ENCODE results near the gene COL16A1. TPM values are rescaled to one million over a fixed set of nuclear protein-coding genes. Genes with fewer than 3 reads are reported as not detected.

Gene COL16A1
- total RNA-seq, 2 experiments from 2014 or later = 0.14 TPM; not detected in 1

GRCh38 chr1:31744165-31744888, 40.5 kb upstream of the COL16A1 start:
- POLR2A ChIA-PET = no interaction called here
- Mint-ChIP-seq H3K9me3 (no peaks in the 10 kb centered on the region), H3K27me3 (no peaks in the 10 kb centered on the region), H3K36me3 (no peaks in the 10 kb centered on the region), H3K4me3 (no peak overlapping the region), H3K27ac (no peak overlapping the region), H3K4me1 (peaks cover 18% of the 10 kb centered on the region)
- ATAC-seq (ENCODE audit: low read depth) (no peak), DNase-seq (no peak)

- no peaks in the 10 kb centered on the region for H3K36me3 Mint-ChIP-seq
- no peaks in the 10 kb centered on the region for H3K27me3 Mint-ChIP-seq
- H3K4me3 Mint-ChIP-seq = no peak overlapping the region
- H3K9me3 Mint-ChIP-seq = no peaks in the 10 kb centered on the region
- ATAC-seq (ENCODE audit: low read depth) (no peak), DNase-seq (no peak)
- H3K27ac Mint-ChIP-seq = no peak overlapping the region
- H3K4me1 Mint-ChIP-seq = peaks cover 17% of the 10 kb centered on the region
- POLR2A ChIA-PET = no interaction called here
Measured at GRCh38 chr1:31742462-31743212, 38.8 kb upstream of the COL16A1 start.

GRCh38 chr1:31739346-31739745, 35.5 kb upstream of the COL16A1 start:
- ATAC-seq (ENCODE audit: low read depth) = peak; percentile 80
- Mint-ChIP-seq H3K9me3 (no peaks in the 10 kb centered on the region), H3K4me3 (peak overlapping the region; percentile 49), H3K27ac (peak overlapping the region; percentile 51), H3K27me3 (no peaks in the 10 kb centered on the region), H3K36me3 (no peaks in the 10 kb centered on the region), H3K4me1 (peaks cover 5% of the 10 kb centered on the region)
- POLR2A ChIA-PET = interaction anchor here (2.2 kb wide), 1 partner anchor 12 kb away, joined by 5 read pairs; no protein-coding TSS in a partner anchor
- DNase-seq = peak; percentile 54

GRCh38 chr1:31736675-31737074, 32.9 kb upstream of the COL16A1 start:
- Mint-ChIP-seq H3K4me1 (peaks cover 5% of the 10 kb centered on the region), H3K9me3 (no peaks in the 10 kb centered on the region), H3K36me3 (no peaks in the 10 kb centered on the region), H3K4me3 (no peak overlapping the region), H3K27me3 (no peaks in the 10 kb centered on the region), H3K27ac (no peak overlapping the region)
- POLR2A ChIA-PET = no interaction called here
- no peak for ATAC-seq (ENCODE audit: low read depth)
- DNase-seq = no peak

DNA sequence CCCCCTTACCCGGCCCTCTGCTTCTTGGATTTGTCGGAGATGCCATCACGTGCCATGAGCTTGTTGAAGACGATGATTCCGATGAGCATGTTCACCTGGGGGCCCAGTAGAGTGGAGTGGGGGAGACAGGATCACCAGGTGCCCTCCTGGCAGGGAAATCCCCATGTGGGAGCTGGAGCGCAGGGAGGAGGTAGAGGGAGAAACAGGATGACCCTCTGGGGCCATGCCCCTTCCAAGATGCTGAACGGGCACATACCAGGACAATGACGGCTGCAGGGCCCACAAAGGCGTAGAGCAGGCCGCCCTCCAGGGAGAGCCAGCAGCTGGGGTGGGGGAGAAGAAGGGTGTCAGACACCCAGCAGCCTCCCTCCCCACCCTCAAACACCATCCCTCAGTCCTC, 31.8 kb upstream of the COL16A1 start:
- no peaks in the 10 kb centered on the region for H3K9me3 Mint-ChIP-seq

GRCh38 chr1:31734582-31735107, 30.8 kb upstream of the COL16A1 start:
- no peaks in the 10 kb centered on the region for H3K27me3 Mint-ChIP-seq
- H3K4me3 Mint-ChIP-seq = no peak overlapping the region
- H3K27ac Mint-ChIP-seq = no peak overlapping the region
- no peak for ATAC-seq (ENCODE audit: low read depth)
- peaks cover 3% of the 10 kb centered on the region for H3K4me1 Mint-ChIP-seq
- POLR2A ChIA-PET = no interaction called here
- DNase-seq = no peak
- no peaks in the 10 kb centered on the region for H3K36me3 Mint-ChIP-seq
- no peaks in the 10 kb centered on the region for H3K9me3 Mint-ChIP-seq

More for the DNA sequence above, 31.8 kb upstream of the COL16A1 start:
- ATAC-seq (ENCODE audit: low read depth) (no peak), DNase-seq (no peak)
- POLR2A ChIA-PET = no interaction called here
- Mint-ChIP-seq H3K36me3 (no peaks in the 10 kb centered on the region), H3K4me3 (no peak overlapping the region), H3K27ac (no peak overlapping the region), H3K27me3 (no peaks in the 10 kb centered on the region), H3K4me1 (peaks cover 5% of the 10 kb centered on the region)

GRCh38 chr1:31733389-31734219, 29.8 kb upstream of the COL16A1 start:
- no peak overlapping the region for H3K27ac Mint-ChIP-seq
- H3K36me3 Mint-ChIP-seq = no peaks in the 10 kb centered on the region
- DNase-seq (no peak), ATAC-seq (ENCODE audit: low read depth) (no peak)
- no peak overlapping the region for H3K4me3 Mint-ChIP-seq
- H3K9me3 Mint-ChIP-seq = no peaks in the 10 kb centered on the region
- no peaks in the 10 kb centered on the region for H3K4me1 Mint-ChIP-seq
- POLR2A ChIA-PET = no interaction called here
- H3K27me3 Mint-ChIP-seq = no peaks in the 10 kb centered on the region

- POLR2A ChIA-PET = no interaction called here
- no peak overlapping the region for H3K4me3 Mint-ChIP-seq
- H3K27me3 Mint-ChIP-seq = no peaks in the 10 kb centered on the region
- H3K36me3 Mint-ChIP-seq = no peaks in the 10 kb centered on the region
- ATAC-seq (ENCODE audit: low read depth) (no peak), DNase-seq (no peak)
- H3K27ac Mint-ChIP-seq = no peak overlapping the region
- H3K4me1 Mint-ChIP-seq = no peaks in the 10 kb centered on the region
- H3K9me3 Mint-ChIP-seq = no peaks in the 10 kb centered on the region
Measured at GRCh38 chr1:31732751-31733289, 29.0 kb upstream of the COL16A1 start.

GRCh38 chr1:31732343-31732742, 28.5 kb upstream of the COL16A1 start:
- DNase-seq (no peak), ATAC-seq (ENCODE audit: low read depth) (no peak)
- no peaks in the 10 kb centered on the region for H3K4me1 Mint-ChIP-seq
- no peaks in the 10 kb centered on the region for H3K9me3 Mint-ChIP-seq
- no peaks in the 10 kb centered on the region for H3K36me3 Mint-ChIP-seq
- H3K4me3 Mint-ChIP-seq = no peak overlapping the region
- POLR2A ChIA-PET = no interaction called here
- H3K27ac Mint-ChIP-seq = no peak overlapping the region
- no peaks in the 10 kb centered on the region for H3K27me3 Mint-ChIP-seq

DNA sequence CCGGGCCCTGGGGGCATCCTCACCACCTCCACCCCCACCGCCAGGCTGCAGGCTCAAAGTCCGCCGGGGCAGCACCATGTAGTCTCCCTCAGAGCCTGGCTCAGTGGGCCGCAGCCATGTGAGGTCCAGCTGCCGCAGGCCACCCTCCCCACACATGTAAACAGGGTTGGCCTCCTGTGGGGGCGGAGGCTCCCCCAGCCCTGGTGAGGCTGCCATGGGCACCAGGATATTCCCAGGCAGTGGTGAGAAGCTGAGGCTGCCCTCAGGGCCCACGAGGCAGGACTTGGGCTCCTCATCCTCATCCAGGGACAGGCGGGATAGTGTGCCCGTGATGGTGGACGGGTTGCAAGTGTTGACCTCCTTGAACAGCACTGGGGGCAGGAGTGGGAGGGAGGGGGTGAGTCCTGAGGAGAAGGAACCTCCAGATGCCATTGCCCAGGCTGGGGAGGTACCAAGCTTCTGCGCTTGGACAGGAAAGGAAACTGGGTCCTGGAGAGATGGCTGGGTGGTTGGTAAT, 27.3 kb upstream of the COL16A1 start:
- Mint-ChIP-seq H3K4me3 (no peak overlapping the region), H3K36me3 (no peaks in the 10 kb centered on the region), H3K27ac (no peak overlapping the region), H3K4me1 (no peaks in the 10 kb centered on the region), H3K27me3 (no peaks in the 10 kb centered on the region), H3K9me3 (no peaks in the 10 kb centered on the region)
- ATAC-seq (ENCODE audit: low read depth) (no peak), DNase-seq (no peak)
- POLR2A ChIA-PET = no interaction called here

DNA sequence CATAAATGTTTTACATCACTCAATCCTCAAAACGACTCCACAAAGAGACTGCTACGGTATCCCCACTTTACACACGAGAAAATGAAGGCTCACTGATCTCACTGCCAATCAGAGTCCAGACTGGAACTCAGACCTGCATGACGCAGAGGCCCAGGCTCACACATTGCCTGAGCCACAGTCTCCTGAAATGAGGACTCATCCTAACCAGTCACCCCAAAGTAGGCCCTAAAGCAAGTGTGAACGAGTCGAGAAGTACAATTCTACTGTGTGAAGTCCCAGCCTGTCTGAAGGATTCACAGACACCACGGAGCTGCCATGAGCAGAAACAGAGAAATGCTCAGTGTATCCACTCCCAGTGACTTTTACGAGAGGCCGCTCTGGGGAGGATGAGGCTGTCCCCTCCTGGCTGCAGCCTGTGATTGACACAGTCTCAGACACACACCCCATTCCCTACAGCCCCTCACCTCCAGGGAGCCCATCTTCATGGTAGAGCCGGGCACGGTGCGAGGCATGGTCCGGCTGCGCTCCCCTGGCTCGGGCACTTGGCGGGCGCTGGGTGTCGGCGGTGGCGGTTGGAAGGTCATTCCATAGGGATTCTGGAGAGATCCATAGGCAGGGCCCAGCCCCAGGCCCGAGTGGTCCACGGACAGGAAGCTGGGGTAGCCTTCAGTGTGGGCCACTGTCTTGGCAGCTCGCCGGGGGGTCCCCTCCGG, 26.7 kb upstream of the COL16A1 start:
- Mint-ChIP-seq H3K4me3 (no peak overlapping the region), H3K36me3 (no peaks in the 10 kb centered on the region), H3K27me3 (no peaks in the 10 kb centered on the region), H3K27ac (no peak overlapping the region), H3K4me1 (no peaks in the 10 kb centered on the region), H3K9me3 (no peaks in the 10 kb centered on the region)
- DNase-seq (no peak), ATAC-seq (ENCODE audit: low read depth) (no peak)
- POLR2A ChIA-PET = no interaction called here

DNA sequence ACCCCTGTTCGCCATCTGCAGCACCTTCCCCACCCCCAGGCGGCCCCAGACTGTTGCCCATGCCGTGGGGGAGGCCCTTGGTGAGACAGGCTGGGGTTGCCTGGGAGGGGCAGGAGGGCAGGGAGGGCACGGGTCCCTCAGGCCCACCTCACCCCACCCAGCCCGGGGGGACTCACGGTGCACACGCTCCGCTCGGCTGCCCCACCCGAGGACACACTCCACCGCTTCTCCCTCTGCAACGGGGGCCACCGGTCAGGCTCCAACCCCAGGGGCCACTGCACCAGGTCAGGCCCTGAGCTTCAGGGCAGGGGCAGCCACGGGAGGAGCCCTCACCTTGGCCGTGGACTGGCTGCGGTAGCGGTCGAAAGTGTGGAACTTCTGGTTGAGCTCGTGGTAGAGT, 24.0 kb upstream of the COL16A1 start:
- POLR2A ChIA-PET = no interaction called here
- H3K27me3 Mint-ChIP-seq = no peaks in the 10 kb centered on the region
- ATAC-seq (ENCODE audit: low read depth) (no peak), DNase-seq (no peak)
- H3K4me3 Mint-ChIP-seq = no peak overlapping the region
- no peak overlapping the region for H3K27ac Mint-ChIP-seq
- no peaks in the 10 kb centered on the region for H3K36me3 Mint-ChIP-seq
- no peaks in the 10 kb centered on the region for H3K4me1 Mint-ChIP-seq
- no peaks in the 10 kb centered on the region for H3K9me3 Mint-ChIP-seq

DNA sequence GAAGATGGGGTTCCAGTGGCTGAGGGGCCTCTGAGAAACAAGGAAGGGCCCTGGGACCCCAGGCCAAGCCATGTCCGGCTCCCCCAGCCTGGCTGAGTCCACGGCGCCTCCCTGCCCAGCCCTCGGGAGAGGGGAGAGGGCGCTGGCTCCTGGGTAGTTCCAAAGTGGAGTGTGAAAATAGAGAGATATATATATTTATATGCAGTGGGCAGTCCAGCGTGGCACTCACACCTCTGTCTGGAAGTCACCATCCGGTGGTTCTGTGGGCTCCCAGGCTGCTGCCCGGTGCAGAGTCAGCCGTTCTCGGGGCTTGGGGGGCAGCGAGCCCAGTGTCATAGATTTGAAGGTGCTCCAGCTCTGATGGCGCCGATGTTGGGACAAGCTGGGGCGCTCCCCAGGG, 23.4 kb upstream of the COL16A1 start:
- POLR2A ChIA-PET = no interaction called here
- H3K27ac Mint-ChIP-seq = no peak overlapping the region
- DNase-seq (no peak), ATAC-seq (ENCODE audit: low read depth) (no peak)
- no peaks in the 10 kb centered on the region for H3K27me3 Mint-ChIP-seq
- no peak overlapping the region for H3K4me3 Mint-ChIP-seq
- no peaks in the 10 kb centered on the region for H3K4me1 Mint-ChIP-seq
- H3K36me3 Mint-ChIP-seq = no peaks in the 10 kb centered on the region
- no peaks in the 10 kb centered on the region for H3K9me3 Mint-ChIP-seq

Measured in activated naive CD8-positive, alpha-beta T cell treated with anti-CD3 and anti-CD28 coated beads, Interleukin-2, amount 10 ng/mL, durations not matched to agents 7 days and 5 days (primary cell).